Islet precursor cell (in vitro differentiated cells): Measurements from ENCODE around the gene SLF2.
"Not testable (repeated sequence)": the region's sequence is repeated elsewhere in the genome, so short reads cannot be mapped to it uniquely, and the experiment has no call there.

Source experiments
- DNase-seq: peaks from one replicate; pipeline ENCODE4 v3.0.0-alpha.2; 2018

The SLF2 gene

DNA sequence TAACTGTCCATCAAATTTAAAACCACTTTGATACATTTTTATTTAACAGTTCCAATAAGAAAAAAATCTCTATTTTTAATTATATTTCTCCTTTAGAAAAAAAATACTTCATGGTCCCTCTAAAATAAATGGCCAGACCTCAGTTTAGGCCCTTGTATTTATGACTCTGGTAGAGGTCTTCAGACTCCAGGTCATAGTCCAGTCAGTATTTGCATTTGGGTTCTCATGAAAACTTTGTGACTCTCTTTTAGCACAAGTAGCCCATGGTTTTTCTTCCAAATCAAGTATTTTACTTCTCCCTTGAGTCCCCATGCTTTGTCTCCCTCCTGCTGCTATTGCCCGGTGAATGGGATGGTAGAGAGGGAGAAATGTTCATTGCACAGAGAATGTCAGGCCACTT is 51.1 kb downstream of the SLF2 start:
- DNase-seq: no peak

DNA sequence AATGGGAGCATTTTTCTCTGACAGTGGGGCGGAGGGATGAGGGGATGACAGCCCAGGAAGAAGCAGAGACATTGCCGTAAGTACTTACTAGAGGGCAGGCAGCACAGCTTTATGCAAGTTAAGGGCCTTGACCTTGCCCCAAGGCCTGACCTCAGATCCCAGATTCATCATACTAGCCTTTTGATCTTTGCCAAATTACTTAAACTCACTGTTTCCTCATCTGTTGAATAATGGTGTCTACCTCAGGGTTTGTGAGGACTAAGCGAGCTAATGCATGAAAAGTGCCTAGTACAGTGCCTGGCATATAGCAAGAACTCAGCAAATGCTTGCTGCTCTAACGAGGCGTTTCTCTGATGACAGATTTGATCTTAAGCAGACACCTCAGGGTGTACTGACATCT is 53.1 kb downstream of the SLF2 start:
- DNase-seq: no peak

DNA sequence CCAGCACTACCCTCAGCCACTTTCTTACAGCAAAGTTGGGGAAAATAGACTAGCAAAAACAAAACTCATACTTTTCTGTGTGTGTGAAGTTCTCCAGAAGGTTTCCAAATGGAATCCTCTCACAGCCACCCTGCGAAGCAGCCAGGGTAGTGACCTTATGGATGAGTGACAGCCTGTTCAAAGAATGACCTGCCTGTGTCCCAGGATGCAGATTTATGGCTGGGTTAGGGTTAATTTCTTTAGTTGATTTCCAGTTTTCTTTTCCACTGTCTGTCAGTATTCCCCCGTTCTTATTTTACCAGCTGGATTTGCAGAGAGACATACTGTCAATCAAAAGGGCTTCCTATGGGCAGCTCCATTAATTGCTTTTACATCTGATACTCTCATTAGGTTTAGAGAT is 54.1 kb downstream of the SLF2 start:
- no peak for DNase-seq

DNA sequence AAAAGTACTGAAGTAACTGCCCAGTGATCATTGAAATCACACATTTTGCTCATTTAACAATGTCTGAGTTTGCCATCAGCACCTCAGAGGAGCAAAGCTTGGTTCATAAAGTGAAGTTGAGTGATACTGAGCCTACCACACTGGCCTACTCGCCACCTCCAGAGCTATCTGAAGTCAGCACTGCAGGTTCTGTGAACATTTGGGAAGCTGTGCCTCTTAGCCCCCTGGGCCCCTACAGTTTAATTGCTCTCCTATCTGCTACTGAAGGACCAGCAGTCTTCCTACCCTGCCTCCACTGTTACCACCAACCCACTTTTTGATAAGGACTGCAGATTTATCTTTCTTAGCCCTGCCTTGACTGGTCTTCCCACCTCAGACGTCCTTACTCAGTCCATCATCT is 54.6 kb downstream of the SLF2 start:
- no peak for DNase-seq

DNA sequence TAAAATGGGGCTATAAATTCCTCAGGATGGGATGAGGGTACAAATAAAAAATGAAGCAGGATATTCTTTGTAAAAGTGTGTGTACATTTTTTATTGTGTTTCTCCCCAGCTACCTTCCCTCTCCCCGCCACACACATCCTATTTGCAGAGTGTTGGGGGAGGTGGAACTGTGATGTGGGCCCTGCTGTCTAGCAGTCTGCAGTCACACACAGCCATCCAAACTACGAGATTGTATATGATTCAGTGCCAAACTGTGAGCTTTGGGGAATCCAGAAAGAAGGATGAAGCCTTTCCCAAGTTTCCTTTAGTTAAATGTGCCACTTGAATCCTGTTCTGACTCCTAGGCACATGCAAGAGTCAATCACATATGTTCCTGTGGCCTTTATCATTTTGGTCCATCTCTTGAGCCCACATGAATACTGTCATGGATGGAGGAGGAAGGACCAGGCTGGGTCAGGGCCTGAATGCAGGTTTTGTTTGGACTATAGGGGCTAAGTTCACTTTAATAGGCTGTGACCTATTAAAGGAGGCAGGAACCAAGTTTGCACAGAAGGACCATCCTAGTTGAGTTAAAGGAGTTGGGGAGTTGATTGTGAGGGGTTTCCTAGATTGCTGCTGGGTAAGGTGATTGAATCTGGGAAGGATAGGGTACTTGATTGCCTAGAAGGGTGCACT is 55.4 kb downstream of the SLF2 start:
- no peak for DNase-seq

DNA sequence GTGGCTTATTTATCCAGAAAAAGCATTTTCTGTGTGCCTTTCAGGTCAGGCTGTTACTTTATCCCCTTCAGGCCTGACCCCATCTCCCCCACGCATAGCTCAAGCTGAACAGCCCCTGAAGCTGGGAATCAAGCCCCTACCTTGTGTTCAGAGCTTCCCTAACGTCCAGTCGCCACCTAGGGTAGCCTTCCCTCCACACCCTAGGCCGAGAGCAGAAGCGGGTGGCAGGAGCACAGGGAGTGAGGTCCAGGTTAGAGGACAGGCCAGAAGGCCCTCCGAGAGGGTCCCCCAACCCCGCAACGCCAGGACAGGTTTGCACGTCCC is 56.1 kb downstream of the SLF2 start:
- no peak for DNase-seq

DNA sequence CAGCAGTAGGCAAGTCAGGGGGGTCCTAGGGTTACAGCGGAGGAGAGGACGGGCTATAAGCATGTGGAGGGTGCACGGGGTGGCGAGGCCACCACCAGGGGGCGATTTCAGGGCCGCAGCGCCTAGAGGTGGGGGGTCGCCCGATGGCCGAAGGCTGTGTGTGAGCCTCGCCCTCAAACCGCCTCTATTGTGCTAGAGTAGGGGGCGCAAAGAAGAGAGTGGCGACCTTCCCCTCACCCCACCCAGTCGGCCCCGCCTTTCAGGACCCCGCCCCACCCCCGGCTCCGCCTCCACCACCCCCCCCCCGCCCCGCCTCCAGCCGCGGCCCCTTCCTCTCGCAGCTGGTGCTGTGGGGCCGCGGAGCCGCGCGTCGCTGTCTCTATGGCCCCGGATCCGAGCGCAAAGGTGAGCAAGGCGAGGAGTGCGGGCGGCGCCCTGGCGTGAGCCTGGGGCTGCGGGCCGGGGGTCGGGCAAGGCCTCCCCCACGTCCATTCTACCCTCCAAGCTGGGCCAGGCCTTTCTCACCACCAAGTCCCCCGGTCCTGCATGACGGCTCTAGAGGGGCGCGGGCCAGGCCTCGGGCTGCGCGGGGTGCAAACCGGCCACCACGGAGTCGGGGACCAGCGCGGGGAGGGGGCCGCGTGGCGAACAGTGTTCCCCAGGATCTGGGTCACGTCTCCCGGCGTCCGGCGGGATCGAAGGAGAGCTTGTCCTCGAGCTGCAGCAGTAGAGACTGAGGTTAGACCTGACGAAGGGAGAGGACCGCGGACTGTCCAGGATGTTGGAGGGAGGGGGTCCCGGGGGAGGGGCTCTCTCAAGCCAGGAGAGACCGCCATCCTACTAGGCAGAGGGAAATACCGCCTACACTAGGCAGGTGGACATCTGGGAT is 56.7 kb downstream of the SLF2 start, which contains the start of gene SEMA4G:
Gene SEMA4G (plus strand): TSS at position 318 of the 889 bp plus-strand sequence. CDS start 3,409 bp downstream, outside the sequence.
- peak; percentile 82 for DNase-seq

DNA sequence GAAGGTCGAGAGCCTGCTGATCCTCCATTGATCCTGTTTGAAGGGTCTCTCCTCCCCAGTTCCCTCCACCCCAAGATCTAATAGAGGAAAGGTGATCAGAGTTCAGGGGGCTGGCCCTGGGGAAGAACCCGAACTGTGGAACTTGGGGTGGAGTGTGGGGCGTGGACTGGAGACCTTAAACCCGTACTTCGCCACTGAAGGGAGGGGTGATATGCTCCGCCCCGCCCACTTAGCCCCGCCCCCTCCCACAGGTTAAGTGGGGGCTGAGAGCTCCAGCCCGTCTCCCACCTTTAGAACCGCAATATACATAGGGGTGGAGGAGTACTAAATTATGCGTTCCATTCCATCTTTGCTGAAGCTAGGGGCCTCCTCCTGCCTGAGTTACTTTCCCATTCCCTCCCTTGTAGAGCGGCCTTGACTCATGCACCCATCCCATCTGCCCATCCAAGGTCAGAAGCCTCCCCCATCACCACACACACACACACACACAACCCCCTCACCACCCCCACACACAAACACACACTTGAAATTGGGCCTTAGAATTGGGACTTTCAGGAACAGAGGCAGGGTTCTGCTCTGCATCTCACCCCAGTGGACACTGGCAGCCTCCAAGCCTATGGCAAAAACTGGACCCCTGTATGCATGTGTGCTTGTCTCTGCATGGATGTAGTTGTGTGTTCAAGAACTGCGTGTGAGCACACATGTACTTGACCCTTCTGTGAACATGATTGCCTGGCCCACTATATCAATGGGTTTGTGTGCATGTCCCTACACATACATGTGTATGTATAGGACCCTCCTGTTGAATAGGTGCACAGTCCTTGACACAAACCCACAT is 57.5 kb downstream of the SLF2 start:
- no peak for DNase-seq

DNA sequence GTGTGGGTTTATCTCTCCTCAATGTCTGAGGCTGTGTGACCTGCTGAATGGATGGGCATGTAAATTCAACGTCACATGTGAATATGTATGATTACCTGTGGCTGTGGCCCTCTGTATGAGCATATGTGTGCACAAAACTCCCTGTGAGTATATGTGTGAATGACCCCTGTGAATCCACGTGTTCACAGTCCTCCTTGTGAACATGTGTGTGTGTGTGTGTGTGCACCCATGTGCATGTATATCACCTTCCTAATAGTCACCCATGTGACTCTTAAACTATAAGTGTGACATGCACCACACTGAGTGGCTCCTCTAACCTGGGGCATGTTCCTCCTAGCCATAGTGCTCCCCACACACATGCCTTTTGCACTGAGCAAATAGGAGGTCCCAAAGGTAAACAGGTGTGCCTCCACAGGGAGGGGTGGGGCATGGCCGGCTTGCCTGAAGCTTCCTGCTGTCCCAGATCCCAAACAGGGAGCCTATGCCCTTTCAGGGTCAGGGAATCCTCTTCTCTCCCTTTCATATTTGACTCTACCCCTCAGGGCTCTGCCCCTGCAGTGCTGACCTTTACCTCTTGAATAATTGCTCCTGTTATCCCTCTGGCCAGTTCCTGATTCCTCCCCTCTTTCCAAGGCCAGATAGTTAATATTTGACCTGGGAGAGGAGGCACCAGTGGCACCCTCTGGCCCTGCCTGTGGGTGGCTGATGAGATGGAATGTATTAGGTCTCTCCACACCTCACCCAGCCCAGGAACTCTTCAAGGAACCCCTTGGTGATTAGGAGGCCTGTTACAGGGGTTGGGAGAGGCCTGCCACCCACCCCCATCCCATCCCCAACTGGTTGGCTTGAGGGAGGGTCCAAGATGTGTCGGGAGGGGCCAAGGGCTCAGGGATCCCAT is 58.4 kb downstream of the SLF2 start:
- peak; percentile 47 for DNase-seq

DNA sequence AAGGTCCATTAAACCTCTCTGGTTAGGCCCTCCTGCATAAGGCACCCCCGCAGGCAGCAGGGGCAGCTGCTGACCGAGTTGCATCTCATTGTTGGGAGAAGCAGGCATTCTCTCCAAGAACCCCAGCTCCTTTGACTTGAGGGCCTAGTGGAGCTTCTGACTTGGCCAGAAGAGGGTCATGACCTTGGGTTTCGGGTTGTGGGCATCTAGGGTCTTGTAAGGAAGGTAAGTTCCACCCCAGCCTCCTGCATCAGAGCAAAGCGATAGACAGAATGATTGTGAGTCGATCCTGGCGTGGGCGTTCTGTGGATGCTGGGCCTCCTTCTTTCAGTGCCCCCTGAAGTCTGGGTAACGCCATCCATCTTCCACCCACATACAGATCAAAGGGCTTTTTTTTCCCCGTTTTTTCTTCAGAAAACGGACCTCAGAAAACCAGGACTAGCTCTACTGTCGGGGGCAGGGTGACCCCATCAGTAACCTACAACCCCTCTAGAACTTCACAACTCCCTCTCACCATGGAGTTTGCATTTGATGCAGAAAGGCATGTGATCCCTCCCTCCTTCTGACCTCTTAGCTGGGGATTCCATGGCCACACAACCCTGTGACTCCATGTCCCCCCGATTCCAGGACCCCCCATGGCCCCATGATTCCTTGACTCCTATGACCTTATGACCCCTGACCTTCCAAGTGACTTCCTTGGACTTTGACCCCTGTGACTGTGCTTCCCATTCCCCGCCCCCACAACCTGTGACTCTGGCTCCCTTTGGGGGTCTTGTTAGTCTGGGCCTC is 59.5 kb downstream of the SLF2 start:
- DNase-seq: peak; percentile 32

DNA sequence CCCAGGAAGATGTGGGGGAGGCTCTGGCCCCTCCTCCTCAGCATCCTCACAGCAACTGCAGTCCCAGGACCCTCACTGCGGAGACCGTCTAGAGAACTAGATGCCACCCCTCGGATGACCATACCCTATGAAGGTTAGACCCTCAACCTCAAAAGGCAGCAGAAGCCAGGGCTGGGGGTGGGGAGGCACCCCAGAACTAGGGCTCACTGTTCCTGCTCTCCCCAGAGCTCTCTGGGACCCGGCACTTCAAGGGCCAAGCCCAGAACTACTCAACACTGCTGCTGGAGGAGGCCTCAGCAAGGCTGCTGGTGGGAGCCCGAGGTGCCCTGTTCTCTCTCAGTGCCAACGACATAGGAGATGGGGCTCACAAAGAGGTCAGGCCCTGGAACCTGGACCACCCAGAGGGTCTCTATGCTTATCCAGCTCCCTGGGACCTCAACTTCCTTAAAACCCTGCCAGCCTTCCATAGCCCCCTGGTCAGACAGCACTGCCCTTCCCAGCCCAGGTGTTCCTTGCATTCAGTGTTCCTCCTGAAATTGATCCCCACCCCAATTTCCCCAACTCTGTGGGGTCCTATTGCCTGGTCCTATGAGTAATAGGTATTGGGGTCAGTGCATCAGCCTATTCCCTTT is 60.3 kb downstream of the SLF2 start:
- peak; percentile 45 for DNase-seq

DNA sequence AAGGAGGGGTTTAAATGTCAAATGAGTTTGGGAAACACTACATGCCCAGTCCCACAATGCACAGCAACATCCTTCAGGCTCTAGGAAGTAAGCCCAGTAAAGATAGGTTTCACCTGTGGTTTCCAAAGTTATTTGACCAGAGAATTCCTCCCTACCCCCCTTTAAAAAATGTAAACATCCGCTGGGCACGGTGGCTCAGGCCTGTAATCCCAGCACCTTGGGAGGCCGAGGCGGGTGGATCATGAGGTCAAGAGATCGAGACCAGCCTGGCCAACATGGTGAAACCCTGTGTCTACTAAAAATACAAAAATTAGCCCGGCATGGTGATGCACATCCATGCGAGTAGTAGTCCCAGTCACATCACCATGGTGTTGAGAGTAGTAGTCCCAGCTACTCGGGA is 62.6 kb downstream of the SLF2 start:
- not testable (repeated sequence) for DNase-seq

DNA sequence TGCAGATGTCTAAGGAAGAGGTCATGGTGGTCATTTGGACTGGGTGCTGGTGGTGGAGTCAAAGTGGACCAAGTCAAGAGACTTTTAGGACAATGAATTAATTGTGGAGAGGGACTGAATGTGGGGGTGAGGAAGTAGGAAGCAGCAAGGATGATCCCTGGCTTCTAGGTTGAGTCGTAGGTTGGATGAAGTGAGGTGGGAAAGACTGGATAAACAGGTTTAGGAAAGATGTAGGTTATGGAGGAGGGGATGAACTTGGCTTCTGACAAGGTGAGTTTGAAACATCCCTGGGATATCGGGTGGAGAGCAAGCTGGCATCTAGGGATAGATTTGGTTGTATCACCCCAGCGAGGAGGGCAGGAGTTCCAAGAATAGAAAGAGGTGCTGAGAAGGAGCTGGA is 64.1 kb downstream of the SLF2 start:
- peak; percentile 29 for DNase-seq

DNA sequence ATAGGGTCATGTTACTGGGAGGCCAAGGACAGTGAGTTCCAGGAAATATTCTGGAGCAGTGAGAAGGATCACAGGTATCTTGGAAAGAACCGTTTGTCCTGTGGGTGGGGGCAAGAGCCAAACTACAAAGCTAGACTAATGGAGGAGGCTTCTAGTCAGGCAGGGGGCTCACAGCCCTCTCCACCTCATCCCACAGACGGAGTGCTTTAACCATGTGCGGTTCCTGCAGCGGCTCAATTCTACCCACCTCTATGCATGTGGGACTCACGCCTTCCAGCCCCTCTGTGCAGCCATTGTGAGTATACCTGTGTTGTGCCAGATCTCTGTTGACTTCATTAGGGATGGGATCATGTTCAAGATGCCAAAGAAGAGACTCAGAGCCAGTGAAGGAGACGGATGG is 64.7 kb downstream of the SLF2 start:
- DNase-seq: peak; percentile 38

DNA sequence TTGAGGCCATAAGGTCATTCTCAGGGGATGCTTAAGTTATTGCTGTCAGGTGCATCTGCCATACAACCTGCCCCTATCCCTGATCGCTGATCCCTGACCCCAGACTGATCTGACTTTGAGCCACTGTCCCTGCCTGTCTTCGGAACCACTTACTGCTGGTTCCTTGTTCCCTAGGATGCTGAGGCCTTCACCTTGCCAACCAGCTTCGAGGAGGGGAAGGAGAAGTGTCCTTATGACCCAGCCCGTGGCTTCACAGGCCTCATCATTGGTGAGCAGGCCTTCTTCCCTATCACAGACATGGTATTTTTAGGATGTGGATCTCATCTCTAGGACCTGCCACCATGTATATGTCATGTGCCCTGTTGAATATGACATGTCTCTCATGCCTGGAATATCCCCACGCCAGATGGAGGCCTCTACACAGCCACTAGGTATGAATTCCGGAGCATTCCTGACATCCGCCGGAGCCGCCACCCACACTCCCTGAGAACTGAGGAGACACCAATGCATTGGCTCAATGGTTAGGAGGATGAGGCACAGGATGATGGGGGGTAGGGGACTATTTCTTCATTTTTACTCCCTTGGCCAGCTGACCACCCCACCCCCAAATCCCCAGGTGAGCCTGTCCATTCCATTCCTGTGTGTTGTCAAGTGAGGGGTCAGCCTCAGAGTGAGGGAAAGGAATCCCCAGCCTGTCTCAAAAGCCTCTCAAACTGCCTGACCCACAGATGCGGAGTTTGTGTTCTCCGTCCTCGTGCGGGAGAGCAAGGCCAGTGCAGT is 65.5 kb downstream of the SLF2 start:
- peak; percentile 34 for DNase-seq

DNA sequence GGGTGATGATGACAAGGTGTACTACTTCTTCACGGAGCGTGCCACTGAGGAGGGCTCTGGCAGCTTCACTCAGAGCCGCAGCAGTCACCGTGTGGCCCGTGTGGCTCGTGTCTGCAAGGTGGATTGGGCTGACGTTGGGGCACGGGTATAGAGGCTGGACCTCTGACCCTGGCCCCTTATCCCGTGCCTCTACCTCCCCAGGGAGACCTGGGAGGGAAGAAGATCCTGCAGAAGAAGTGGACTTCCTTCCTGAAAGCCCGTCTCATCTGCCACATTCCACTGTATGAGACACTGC is 66.1 kb downstream of the SLF2 start:
- peak; percentile 30 for DNase-seq

DNA sequence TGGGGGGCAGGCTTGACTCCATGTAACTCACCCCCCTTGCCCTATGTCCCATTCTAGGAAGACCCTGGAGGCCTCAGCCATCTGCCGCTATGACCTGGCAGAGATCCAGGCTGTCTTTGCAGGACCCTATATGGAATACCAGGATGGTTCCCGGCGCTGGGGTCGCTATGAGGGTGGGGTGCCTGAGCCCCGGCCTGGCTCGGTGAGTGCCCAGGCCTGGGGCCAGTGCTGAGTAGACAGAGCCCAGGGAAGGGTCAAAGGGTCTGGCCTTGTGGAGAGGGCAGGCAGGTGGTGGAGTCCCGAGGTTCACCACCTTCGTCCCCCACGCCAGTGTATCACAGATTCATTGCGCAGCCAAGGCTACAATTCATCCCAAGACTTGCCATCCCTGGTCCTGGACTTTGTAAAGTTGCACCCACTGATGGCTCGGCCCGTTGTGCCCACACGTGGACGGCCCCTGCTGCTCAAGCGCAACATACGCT is 67.1 kb downstream of the SLF2 start:
- peak; percentile 42 for DNase-seq

DNA sequence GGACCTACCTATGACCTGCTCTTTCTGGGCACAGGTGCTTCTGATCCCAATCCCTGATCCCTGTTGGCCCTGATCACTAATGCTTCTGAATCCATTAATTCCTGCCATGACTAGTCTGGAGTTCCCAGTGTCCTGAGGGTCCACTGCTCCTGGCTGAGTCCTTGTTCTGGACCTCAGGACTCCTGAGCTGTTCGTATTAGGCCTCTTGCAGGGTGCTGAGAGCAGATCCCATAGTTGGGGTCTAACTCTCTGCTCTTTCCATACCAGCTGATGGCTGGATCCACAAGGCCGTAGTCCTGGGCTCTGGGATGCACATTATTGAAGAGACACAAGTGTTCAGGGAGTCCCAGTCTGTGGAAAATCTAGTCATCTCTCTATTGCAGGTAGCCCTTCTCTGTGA is 67.5 kb downstream of the SLF2 start:
- no peak for DNase-seq

DNA sequence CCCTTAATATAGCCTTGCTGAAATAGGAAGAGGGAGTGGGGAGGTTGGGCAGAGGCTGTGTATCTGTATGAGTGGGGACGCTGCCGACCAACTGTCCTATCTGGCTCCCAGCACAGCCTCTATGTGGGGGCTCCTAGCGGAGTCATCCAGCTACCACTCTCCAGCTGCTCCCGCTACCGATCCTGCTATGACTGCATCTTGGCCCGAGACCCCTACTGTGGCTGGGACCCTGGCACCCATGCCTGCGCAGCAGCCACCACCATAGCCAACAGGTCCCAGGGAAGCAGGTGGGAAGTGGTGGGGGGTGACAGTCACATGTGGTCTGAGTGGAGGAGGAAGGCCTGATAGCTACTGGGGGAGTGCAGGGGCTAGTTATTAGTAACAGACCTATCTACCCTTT is 67.9 kb downstream of the SLF2 start:
- peak; percentile 38 for DNase-seq

DNA sequence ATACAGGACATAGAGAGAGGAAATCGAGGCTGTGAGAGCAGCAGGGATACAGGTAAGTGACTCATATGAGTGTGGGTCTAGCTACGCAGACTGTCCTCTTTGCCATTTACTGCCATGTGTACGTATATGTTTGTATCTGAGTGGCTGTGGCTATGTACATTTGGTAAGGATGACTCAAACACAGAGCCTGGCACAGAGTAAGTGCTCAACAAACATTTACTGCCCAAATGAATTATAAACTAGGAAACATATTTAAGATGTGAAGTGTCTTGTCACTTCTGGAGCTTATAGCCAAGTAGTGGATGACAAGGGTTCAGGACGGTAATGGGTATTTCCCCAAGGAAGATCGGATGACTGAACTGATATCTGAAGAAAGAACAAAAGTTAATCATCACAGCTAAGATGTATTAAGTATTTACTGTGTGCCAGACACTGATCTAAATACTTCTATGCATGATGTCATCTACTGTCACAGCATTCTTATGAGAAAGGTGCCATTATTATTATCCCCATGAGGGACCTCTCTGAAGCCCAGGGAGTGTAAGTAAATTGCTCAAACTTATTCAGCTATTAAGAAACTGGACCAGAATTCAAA is 68.5 kb downstream of the SLF2 start:
- DNase-seq: no peak
